Natural killer cell (primary cell): ENCODE results near the gene FAM76A. TPM values are rescaled to one million over a fixed set of nuclear protein-coding genes. Genes with fewer than 3 reads are reported as not detected.

Experiments used
- ATAC-seq, 3 donors: fragments of 150-1000 bp in 2 of 3; fragments of 200-7000 bp in 1 of 3; cut with Tn5 transposase; 1 replicate in 1 of 3; 2 replicates in 2 of 3; pipeline ENCODE4 v1.10.0; 2021; ENCODE audit warnings: mild to moderate bottlenecking in 2 of 3, moderate library complexity in 2 of 3
- DNase-seq, 2 donors: peaks; one replicate each; pipeline versions ENCODE4 v3.0.0 to v3.0.0-alpha.2; 2013 to 2021; ENCODE audit warnings: mixed read lengths in 1 of 2
- H3K27ac ChIP-seq: one replicate; pipeline ENCODE4 v1.5.1; 2013; ENCODE audit warnings: mild to moderate bottlenecking, low read length
- H3K27me3 ChIP-seq: one replicate; pipeline ENCODE4 v1.6.1; 2013; ENCODE audit warnings: low read length; ENCODE audit not compliant: control insufficient read depth, insufficient read depth
- H3K36me3 ChIP-seq: one replicate; pipeline ENCODE4 v1.6.1; 2013; ENCODE audit warnings: low read length; ENCODE audit not compliant: control insufficient read depth, insufficient read depth
- H3K4me1 ChIP-seq: one replicate; pipeline ENCODE4 v1.6.1; 2013; ENCODE audit warnings: low read length; ENCODE audit not compliant: control insufficient read depth, insufficient read depth
- H3K4me3 ChIP-seq: one replicate; pipeline ENCODE4 v1.5.1; 2013; ENCODE audit warnings: low read length
- H3K9me3 ChIP-seq: one replicate; pipeline ENCODE4 v1.6.1; 2013; ENCODE audit warnings: low read length; ENCODE audit not compliant: control insufficient read depth, insufficient read depth
- H3K27ac Mint-ChIP-seq, 2 donors: one replicate each; pipeline ENCODE4 v1.8.0; 2022; ENCODE audit warnings: mild to moderate bottlenecking in 2 of 2, mixed read lengths in 2 of 2, moderate library complexity in 1 of 2
- H3K27me3 Mint-ChIP-seq, 2 donors: one replicate each; pipeline ENCODE4 v1.8.0; 2022; ENCODE audit warnings: low read depth in 2 of 2, mixed read lengths in 2 of 2
- H3K36me3 Mint-ChIP-seq: one replicate; pipeline ENCODE4 v1.8.0; 2022; ENCODE audit warnings: mixed read lengths
- H3K4me1 Mint-ChIP-seq, 2 donors: one replicate each; pipeline ENCODE4 v1.8.0; 2022; ENCODE audit warnings: mixed read lengths in 2 of 2
- H3K4me3 Mint-ChIP-seq: one replicate; pipeline ENCODE4 v1.8.0; 2022; ENCODE audit warnings: mild to moderate bottlenecking, moderate library complexity, mixed read lengths
- H3K9me3 Mint-ChIP-seq, 2 donors: one replicate each; pipeline ENCODE4 v1.8.0; 2022; ENCODE audit warnings: mixed read lengths in 2 of 2
- CTCF ChIP-seq: fragments of 200-600 bp; IDR thresholded peaks from one replicate; pipeline ENCODE4 v1.8.0; 2022; ENCODE audit warnings: antibody characterized with exemption
- WGBS: methylation state at CpG from one replicate; pipeline ENCODE4 v1.1.7; 2013; ENCODE audit warnings: missing lambda C conversion rate; ENCODE audit not compliant: insufficient coverage; 5-methylcytosine and 5-hydroxymethylcytosine counted together
- intact Hi-C: fragments of 100-400 bp; cut with micrococcal nuclease; formaldehyde crosslinking; loops from one replicate; pipeline ENCODE4 v1.14.2; 2022
- total RNA-seq, 4 donors: library from RNA; stranded (reverse); fragments of 120-200 nt in 1 of 4; gene quantifications; one replicate each; pipeline versions ENCODE4 v1.2.3 to v1.2.4, GENCODE V29; 2013 to 2022

FAM76A gene
- total RNA-seq, 3 donors from 2014 or later (not counting 1 experiment from before 2014, with no cell fraction given): 19.5 to 21.8 (median 19.6) TPM

GRCh38 chr1:27752360-27752759, 26.6 kb downstream of the FAM76A start:
- Mint-ChIP-seq H3K4me1 (no peaks in the 10 kb centered on the region), H3K27ac (no peak overlapping the region), H3K9me3 (no peaks in the 10 kb centered on the region), H3K36me3 (peaks cover 9% of the 10 kb centered on the region), H3K4me3 (no peak overlapping the region), H3K27me3 (no peaks in the 10 kb centered on the region)
- no peak for ATAC-seq
- H3K4me1 ChIP-seq: no peaks in the 10 kb centered on the region
- no peaks in the 10 kb centered on the region for H3K9me3 ChIP-seq
- no peak overlapping the region for H3K27ac ChIP-seq
- no peak overlapping the region for H3K4me3 ChIP-seq
- WGBS: 41% methylated on average over 3 of the region's 3 CpGs
- H3K27me3 ChIP-seq: no peaks in the 10 kb centered on the region
- intact Hi-C loops: no loop called here
- peaks cover 52% of the 10 kb centered on the region for H3K36me3 ChIP-seq
- no peak for TF ChIP-seq CTCF
- DNase-seq: no peak

DNA sequence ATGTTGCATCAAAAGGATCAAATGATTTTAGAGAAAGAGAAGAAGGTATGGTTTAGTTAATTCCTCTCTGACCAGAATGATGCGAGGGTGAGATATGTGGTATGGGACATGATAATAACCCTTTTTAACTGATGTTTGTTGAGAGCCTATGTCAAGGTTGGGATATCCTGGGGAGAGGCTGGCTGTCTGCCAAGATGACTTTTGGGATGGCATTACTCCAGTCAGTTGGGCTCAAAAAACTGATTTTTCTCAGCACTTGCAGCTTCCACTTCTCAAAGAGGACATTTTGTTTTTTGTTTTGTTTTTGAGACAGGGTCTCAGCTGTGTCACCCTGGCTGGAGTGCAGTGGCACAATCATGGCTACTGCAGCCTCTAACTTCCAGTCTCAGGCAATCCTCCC, 29.5 kb downstream of the FAM76A start:
- DNase-seq: no peak
- no peaks in the 10 kb centered on the region for H3K27me3 Mint-ChIP-seq
- Histone ChIP-seq H3K4me3 (no peak overlapping the region), H3K4me1 (no peaks in the 10 kb centered on the region), H3K27ac (no peak overlapping the region), H3K9me3 (no peaks in the 10 kb centered on the region), H3K36me3 (peaks cover 44% of the 10 kb centered on the region), H3K27me3 (no peaks in the 10 kb centered on the region)
- 86% methylated on average over 1 of the region's 1 CpG for WGBS
- no peak for TF ChIP-seq CTCF
- intact Hi-C loops: no loop called here
- ATAC-seq: no peak
- no peaks in the 10 kb centered on the region for H3K4me1 Mint-ChIP-seq
- no peak overlapping the region for H3K27ac Mint-ChIP-seq
- H3K9me3 Mint-ChIP-seq: no peaks in the 10 kb centered on the region
- H3K4me3 Mint-ChIP-seq: no peak overlapping the region
- H3K36me3 Mint-ChIP-seq: peaks cover 6% of the 10 kb centered on the region

GRCh38 chr1:27755865-27756264, 30.1 kb downstream of the FAM76A start:
- H3K36me3 ChIP-seq: peaks cover 44% of the 10 kb centered on the region
- Mint-ChIP-seq H3K27ac (no peak overlapping the region), H3K36me3 (peaks cover 7% of the 10 kb centered on the region), H3K27me3 (no peaks in the 10 kb centered on the region), H3K4me1 (no peaks in the 10 kb centered on the region), H3K4me3 (no peak overlapping the region), H3K9me3 (no peaks in the 10 kb centered on the region)
- no peak for DNase-seq
- H3K9me3 ChIP-seq: no peaks in the 10 kb centered on the region
- H3K27ac ChIP-seq: no peak overlapping the region
- no peak for TF ChIP-seq CTCF
- H3K4me3 ChIP-seq: no peak overlapping the region
- no peaks in the 10 kb centered on the region for H3K4me1 ChIP-seq
- no peaks in the 10 kb centered on the region for H3K27me3 ChIP-seq
- WGBS: 96% methylated on average over 4 of the region's 4 CpGs
- ATAC-seq: no peak
- intact Hi-C loops: no loop called here

DNA sequence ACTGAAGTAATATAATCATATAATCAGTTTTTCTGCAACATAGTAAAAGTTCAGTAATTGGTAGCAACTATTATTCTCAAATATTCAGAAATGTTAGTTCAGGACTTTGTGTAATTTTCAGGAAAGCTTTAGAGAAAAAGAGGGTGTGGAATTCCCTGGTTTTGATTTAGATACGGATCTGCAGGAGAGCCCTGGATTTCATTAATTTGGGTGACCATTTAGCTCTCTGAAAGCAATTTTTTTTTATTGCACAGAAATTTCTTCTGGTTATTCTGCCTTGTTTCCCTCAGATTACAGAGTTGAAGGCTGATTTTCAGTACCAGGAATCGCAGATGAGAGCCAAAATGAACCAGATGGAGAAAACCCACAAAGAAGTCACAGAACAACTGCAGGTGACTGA, 33.5 kb downstream of the FAM76A start:
- no peaks in the 10 kb centered on the region for H3K9me3 ChIP-seq
- H3K4me3 ChIP-seq: no peak overlapping the region
- intact Hi-C loops: no loop called here
- Mint-ChIP-seq H3K27me3 (no peaks in the 10 kb centered on the region), H3K27ac (no peak overlapping the region), H3K4me3 (no peak overlapping the region), H3K9me3 (no peaks in the 10 kb centered on the region), H3K4me1 (no peaks in the 10 kb centered on the region), H3K36me3 (peaks cover 7% of the 10 kb centered on the region)
- no peak overlapping the region for H3K27ac ChIP-seq
- H3K4me1 ChIP-seq: no peaks in the 10 kb centered on the region
- H3K27me3 ChIP-seq: no peaks in the 10 kb centered on the region
- no peak for TF ChIP-seq CTCF
- peaks cover 39% of the 10 kb centered on the region for H3K36me3 ChIP-seq
- ATAC-seq (no peak), DNase-seq (no peak)
- 100% methylated on average over 2 of the region's 2 CpGs for WGBS
